ENCODE measurements around the gene RPS23. TPM values are rescaled to one million over a fixed set of nuclear protein-coding genes. Genes with fewer than 3 reads are reported as not detected.

RPS23 gene
- polyA plus RNA-seq, 2 donors, result 1,380 to 2,621 TPM

DNA sequence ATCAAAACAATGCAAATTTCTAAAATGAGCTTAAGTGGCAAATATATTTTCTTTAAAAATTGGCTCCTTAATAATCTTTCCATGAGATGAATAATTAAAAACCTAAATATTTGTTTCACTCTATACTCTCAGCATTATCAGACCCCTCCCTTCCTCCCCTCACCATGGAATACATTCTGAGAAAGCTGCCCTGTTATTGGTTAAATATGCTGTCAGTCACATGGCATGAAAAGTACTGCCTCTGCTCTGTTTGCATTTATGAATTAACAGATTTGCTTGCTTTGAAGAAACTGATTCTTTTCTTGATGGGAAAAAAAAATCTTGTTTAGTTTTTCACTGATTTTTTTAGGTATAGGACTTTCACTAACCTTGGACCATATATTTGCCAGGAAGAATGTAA lies 17.0 kb upstream of the RPS23 start:
- Histone ChIP-seq H3K9me3 (ENCODE audit: control insufficient read depth in 2 of 2, insufficient read depth in 1 of 2, low read depth in 1 of 2, low read length in 1 of 2) (no peaks in the 10 kb centered on the region), H3K36me3 (ENCODE audit: control insufficient read depth in 2 of 2, insufficient read depth in 2 of 2, low read length in 1 of 2) (no peaks in the 10 kb centered on the region), H3K27ac (ENCODE audit: low read depth in 2 of 2, low read length in 1 of 2) (no peak overlapping the region), H3K4me3 (ENCODE audit: low read depth in 1 of 2, low read length in 2 of 2) (no peak overlapping the region), H3K4me1 (ENCODE audit: control insufficient read depth in 2 of 2, insufficient read depth in 2 of 2, low read length in 1 of 2) (no peaks in the 10 kb centered on the region), H3K27me3 (ENCODE audit: control insufficient read depth in 1 of 2, insufficient read depth in 2 of 2, low read length in 2 of 2) (no peaks in the 10 kb centered on the region)

DNA sequence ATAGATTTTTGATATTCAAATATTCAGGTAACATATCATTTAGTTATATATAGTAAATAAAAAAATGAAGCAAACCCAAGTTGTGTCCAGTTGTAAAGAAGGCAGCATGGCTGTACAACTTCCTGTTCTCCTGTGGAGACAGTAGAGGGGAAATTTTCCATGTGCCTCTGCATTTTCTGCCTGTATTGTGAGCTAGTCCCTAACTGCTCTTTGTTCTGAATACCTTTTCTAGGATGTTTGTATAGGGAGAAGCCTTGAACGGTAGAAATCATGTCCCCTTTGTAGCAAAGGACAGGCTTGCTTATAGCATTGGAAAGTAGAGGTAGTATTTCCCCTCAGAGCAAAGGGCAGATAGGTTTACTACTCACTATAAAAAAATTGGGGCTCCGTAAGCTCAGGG lies 13.3 kb upstream of the RPS23 start:
- Histone ChIP-seq H3K36me3 (ENCODE audit: control insufficient read depth in 2 of 2, insufficient read depth in 2 of 2, low read length in 1 of 2) (no peaks in the 10 kb centered on the region), H3K27ac (ENCODE audit: low read depth in 2 of 2, low read length in 1 of 2) (no peak overlapping the region), H3K9me3 (ENCODE audit: control insufficient read depth in 2 of 2, insufficient read depth in 1 of 2, low read depth in 1 of 2, low read length in 1 of 2) (no peaks in the 10 kb centered on the region), H3K4me1 (ENCODE audit: control insufficient read depth in 2 of 2, insufficient read depth in 2 of 2, low read length in 1 of 2) (no peaks in the 10 kb centered on the region), H3K27me3 (ENCODE audit: control insufficient read depth in 1 of 2, insufficient read depth in 2 of 2, low read length in 2 of 2) (no peaks in the 10 kb centered on the region), H3K4me3 (ENCODE audit: low read depth in 1 of 2, low read length in 2 of 2) (no peak overlapping the region)
- 59 to 75% methylated on average over 2 of the region's 2 CpGs for WGBS, 2 donors

- Histone ChIP-seq H3K27me3 (ENCODE audit: control insufficient read depth in 1 of 2, insufficient read depth in 2 of 2, low read length in 2 of 2) (no peaks in the 10 kb centered on the region), H3K9me3 (ENCODE audit: control insufficient read depth in 2 of 2, insufficient read depth in 1 of 2, low read depth in 1 of 2, low read length in 1 of 2) (no peaks in the 10 kb centered on the region), H3K27ac (ENCODE audit: low read depth in 2 of 2, low read length in 1 of 2) (no peak overlapping the region), H3K4me3 (ENCODE audit: low read depth in 1 of 2, low read length in 2 of 2) (no peak overlapping the region), H3K4me1 (ENCODE audit: control insufficient read depth in 2 of 2, insufficient read depth in 2 of 2, low read length in 1 of 2) (no peaks in the 10 kb centered on the region), H3K36me3 (ENCODE audit: control insufficient read depth in 2 of 2, insufficient read depth in 2 of 2, low read length in 1 of 2) (no peaks in the 10 kb centered on the region)
- WGBS, 2 donors, result 91% methylated on average over 6 of the region's 6 CpGs
These were observed 12.8 kb upstream of the RPS23 start for GRCh38 chr5:82290908-82291307.

DNA sequence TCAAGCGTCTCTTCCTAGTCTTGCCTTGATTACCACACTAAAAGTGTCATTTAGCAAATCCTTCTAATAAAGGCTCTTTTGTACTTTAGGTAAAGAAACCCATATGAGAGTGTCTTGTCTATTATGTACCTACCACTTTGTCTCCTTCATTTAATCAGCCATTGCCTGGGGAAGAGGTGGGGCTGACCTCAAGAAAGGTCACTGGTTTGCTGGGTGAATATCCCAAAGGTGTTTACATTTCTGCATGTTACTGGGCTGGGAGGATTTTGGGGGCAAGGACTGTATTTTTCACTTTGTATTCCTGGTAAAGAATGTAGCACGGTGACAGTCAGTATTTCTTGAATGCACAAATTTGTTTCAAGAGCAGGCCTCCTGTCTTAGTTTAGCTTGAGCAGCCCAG lies 11.9 kb upstream of the RPS23 start:
- H3K4me3 ChIP-seq (ENCODE audit: low read depth in 1 of 2, low read length in 2 of 2), result no peak overlapping the region
- H3K27me3 ChIP-seq (ENCODE audit: control insufficient read depth in 1 of 2, insufficient read depth in 2 of 2, low read length in 2 of 2), result no peaks in the 10 kb centered on the region
- no peaks in the 10 kb centered on the region for H3K9me3 ChIP-seq (ENCODE audit: control insufficient read depth in 2 of 2, insufficient read depth in 1 of 2, low read depth in 1 of 2, low read length in 1 of 2)
- WGBS, 2 donors, result 80 to 85% methylated on average over 2 of the region's 2 CpGs
- H3K36me3 ChIP-seq (ENCODE audit: control insufficient read depth in 2 of 2, insufficient read depth in 2 of 2, low read length in 1 of 2), result no peaks in the 10 kb centered on the region
- H3K4me1 ChIP-seq (ENCODE audit: control insufficient read depth in 2 of 2, insufficient read depth in 2 of 2, low read length in 1 of 2), result no peaks in the 10 kb centered on the region
- no peak overlapping the region for H3K27ac ChIP-seq (ENCODE audit: low read depth in 2 of 2, low read length in 1 of 2)

GRCh38 chr5:82287625-82288024 lies 9.5 kb upstream of the RPS23 start:
- no peaks in the 10 kb centered on the region for H3K36me3 ChIP-seq (ENCODE audit: control insufficient read depth in 2 of 2, insufficient read depth in 2 of 2, low read length in 1 of 2)
- WGBS, 2 donors, result 75 to 76% methylated on average over 3 of the region's 3 CpGs
- H3K27me3 ChIP-seq (ENCODE audit: control insufficient read depth in 1 of 2, insufficient read depth in 2 of 2, low read length in 2 of 2), result no peaks in the 10 kb centered on the region
- H3K27ac ChIP-seq (ENCODE audit: low read depth in 2 of 2, low read length in 1 of 2), result no peak overlapping the region
- H3K9me3 ChIP-seq (ENCODE audit: control insufficient read depth in 2 of 2, insufficient read depth in 1 of 2, low read depth in 1 of 2, low read length in 1 of 2), result no peaks in the 10 kb centered on the region
- H3K4me3 ChIP-seq (ENCODE audit: low read depth in 1 of 2, low read length in 2 of 2), result no peak overlapping the region
- H3K4me1 ChIP-seq (ENCODE audit: control insufficient read depth in 2 of 2, insufficient read depth in 2 of 2, low read length in 1 of 2), result no peaks in the 10 kb centered on the region

GRCh38 chr5:82285206-82285605 lies 7.1 kb upstream of the RPS23 start:
- H3K9me3 ChIP-seq (ENCODE audit: control insufficient read depth in 2 of 2, insufficient read depth in 1 of 2, low read depth in 1 of 2, low read length in 1 of 2), result no peaks in the 10 kb centered on the region
- H3K27me3 ChIP-seq (ENCODE audit: control insufficient read depth in 1 of 2, insufficient read depth in 2 of 2, low read length in 2 of 2), result no peaks in the 10 kb centered on the region
- H3K36me3 ChIP-seq (ENCODE audit: control insufficient read depth in 2 of 2, insufficient read depth in 2 of 2, low read length in 1 of 2), result no peaks in the 10 kb centered on the region
- H3K27ac ChIP-seq (ENCODE audit: low read depth in 2 of 2, low read length in 1 of 2), result no peak overlapping the region
- no peaks in the 10 kb centered on the region for H3K4me1 ChIP-seq (ENCODE audit: control insufficient read depth in 2 of 2, insufficient read depth in 2 of 2, low read length in 1 of 2)
- H3K4me3 ChIP-seq (ENCODE audit: low read depth in 1 of 2, low read length in 2 of 2), result no peak overlapping the region
- WGBS, 2 donors, result 93 to 96% methylated on average over 6 of the region's 6 CpGs

GRCh38 chr5:82283893-82284292 lies 5.7 kb upstream of the RPS23 start:
- Histone ChIP-seq H3K9me3 (ENCODE audit: control insufficient read depth in 2 of 2, insufficient read depth in 1 of 2, low read depth in 1 of 2, low read length in 1 of 2) (no peaks in the 10 kb centered on the region), H3K4me3 (ENCODE audit: low read depth in 1 of 2, low read length in 2 of 2) (no peak overlapping the region), H3K4me1 (ENCODE audit: control insufficient read depth in 2 of 2, insufficient read depth in 2 of 2, low read length in 1 of 2) (no peaks in the 10 kb centered on the region), H3K27ac (ENCODE audit: low read depth in 2 of 2, low read length in 1 of 2) (no peak overlapping the region), H3K27me3 (ENCODE audit: control insufficient read depth in 1 of 2, insufficient read depth in 2 of 2, low read length in 2 of 2) (no peaks in the 10 kb centered on the region), H3K36me3 (ENCODE audit: control insufficient read depth in 2 of 2, insufficient read depth in 2 of 2, low read length in 1 of 2) (no peaks in the 10 kb centered on the region)
- 78 to 82% methylated on average over 2 of the region's 2 CpGs for WGBS, 2 donors

DNA sequence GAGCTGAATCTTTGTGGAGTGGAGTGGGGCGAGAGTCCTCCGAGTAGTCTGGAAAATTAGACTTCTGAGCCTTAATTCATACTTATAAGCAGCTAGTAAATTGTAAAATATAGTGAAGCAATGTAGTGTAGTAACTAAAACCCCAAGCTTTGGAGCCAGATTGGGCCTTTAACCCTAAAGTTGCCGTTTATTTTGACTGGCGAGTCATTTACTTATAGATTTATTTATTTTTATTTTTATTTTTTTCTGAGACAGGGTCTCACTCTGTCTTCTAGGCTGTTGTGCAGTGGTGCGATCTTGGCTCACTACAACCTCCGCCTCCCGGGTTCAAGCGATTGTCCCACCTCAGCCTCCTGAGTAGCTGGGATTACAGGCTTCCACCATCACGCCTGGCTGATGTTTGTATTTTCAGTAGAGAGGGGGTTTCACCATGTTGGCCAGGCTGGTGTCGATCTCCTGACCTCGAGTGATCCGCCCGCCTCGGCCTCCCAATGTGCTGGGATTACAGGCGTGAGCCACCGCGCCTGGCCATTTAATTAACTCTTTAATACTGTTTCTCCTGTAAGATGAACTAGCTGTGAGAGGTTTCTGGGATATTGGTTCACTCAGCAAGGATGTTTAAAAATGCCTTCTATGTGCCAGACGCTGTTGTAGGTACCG lies 687 bp upstream of the RPS23 start:
- no peaks in the 10 kb centered on the region for H3K4me1 ChIP-seq (ENCODE audit: control insufficient read depth in 2 of 2, insufficient read depth in 2 of 2, low read length in 1 of 2)
- 33 to 35% methylated on average over 19 of the region's 19 CpGs for WGBS, 2 donors
- peak overlapping the region in 1 of 2 donors; percentile 54 for H3K27ac ChIP-seq (ENCODE audit: low read depth in 2 of 2, low read length in 1 of 2)
- H3K27me3 ChIP-seq (ENCODE audit: control insufficient read depth in 1 of 2, insufficient read depth in 2 of 2, low read length in 2 of 2), result no peaks in the 10 kb centered on the region
- peaks cover 0 to 9% of the 10 kb centered on the region in 2 donors for H3K36me3 ChIP-seq (ENCODE audit: control insufficient read depth in 2 of 2, insufficient read depth in 2 of 2, low read length in 1 of 2)
- peak overlapping the region; percentile 79 to 84 for H3K4me3 ChIP-seq (ENCODE audit: low read depth in 1 of 2, low read length in 2 of 2)
- no peaks in the 10 kb centered on the region for H3K9me3 ChIP-seq (ENCODE audit: control insufficient read depth in 2 of 2, insufficient read depth in 1 of 2, low read depth in 1 of 2, low read length in 1 of 2)

DNA sequence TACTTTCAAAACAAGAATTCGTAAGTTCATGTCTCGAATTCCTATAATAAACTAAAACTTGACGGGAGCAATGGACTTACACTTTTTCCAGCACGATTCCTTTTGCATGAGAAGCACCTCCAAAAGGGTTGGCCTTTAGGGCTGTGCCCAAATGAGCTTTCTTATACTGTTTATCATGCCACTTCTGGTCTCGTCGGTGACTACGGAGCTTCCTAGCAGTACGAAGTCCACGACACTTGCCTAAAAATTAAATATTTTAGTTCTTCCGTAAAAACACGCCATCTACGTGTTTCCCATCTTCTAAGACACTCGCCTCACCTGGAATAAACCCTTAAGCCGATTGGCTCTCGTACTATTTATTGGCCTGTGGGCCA lies 554 bp downstream of the RPS23 start:
- no peaks in the 10 kb centered on the region for H3K9me3 ChIP-seq (ENCODE audit: control insufficient read depth in 2 of 2, insufficient read depth in 1 of 2, low read depth in 1 of 2, low read length in 1 of 2)
- H3K36me3 ChIP-seq (ENCODE audit: control insufficient read depth in 2 of 2, insufficient read depth in 2 of 2, low read length in 1 of 2), result peaks cover 0 to 9% of the 10 kb centered on the region in 2 donors
- WGBS, 2 donors, result 1 to 2% methylated on average over 15 of the region's 15 CpGs
- H3K27ac ChIP-seq (ENCODE audit: low read depth in 2 of 2, low read length in 1 of 2), result peak overlapping the region in 1 of 2 donors; percentile 83
- H3K27me3 ChIP-seq (ENCODE audit: control insufficient read depth in 1 of 2, insufficient read depth in 2 of 2, low read length in 2 of 2), result no peaks in the 10 kb centered on the region
- H3K4me3 ChIP-seq (ENCODE audit: low read depth in 1 of 2, low read length in 2 of 2), result peak overlapping the region; percentile 79 to 84
- no peaks in the 10 kb centered on the region for H3K4me1 ChIP-seq (ENCODE audit: control insufficient read depth in 2 of 2, insufficient read depth in 2 of 2, low read length in 1 of 2)

GRCh38 chr5:82276800-82277612 lies 1.1 kb downstream of the RPS23 start:
- H3K9me3 ChIP-seq (ENCODE audit: control insufficient read depth in 2 of 2, insufficient read depth in 1 of 2, low read depth in 1 of 2, low read length in 1 of 2), result no peaks in the 10 kb centered on the region
- no peaks in the 10 kb centered on the region for H3K27me3 ChIP-seq (ENCODE audit: control insufficient read depth in 1 of 2, insufficient read depth in 2 of 2, low read length in 2 of 2)
- H3K4me1 ChIP-seq (ENCODE audit: control insufficient read depth in 2 of 2, insufficient read depth in 2 of 2, low read length in 1 of 2), result no peaks in the 10 kb centered on the region
- H3K27ac ChIP-seq (ENCODE audit: low read depth in 2 of 2, low read length in 1 of 2), result no peak overlapping the region
- peaks cover 0 to 9% of the 10 kb centered on the region in 2 donors for H3K36me3 ChIP-seq (ENCODE audit: control insufficient read depth in 2 of 2, insufficient read depth in 2 of 2, low read length in 1 of 2)
- 66 to 67% methylated on average over 11 of the region's 11 CpGs for WGBS, 2 donors
- H3K4me3 ChIP-seq (ENCODE audit: low read depth in 1 of 2, low read length in 2 of 2), result peak overlapping the region in 1 of 2 donors; percentile 84
